ENCODE results near the gene DAB2IP.

DNA sequence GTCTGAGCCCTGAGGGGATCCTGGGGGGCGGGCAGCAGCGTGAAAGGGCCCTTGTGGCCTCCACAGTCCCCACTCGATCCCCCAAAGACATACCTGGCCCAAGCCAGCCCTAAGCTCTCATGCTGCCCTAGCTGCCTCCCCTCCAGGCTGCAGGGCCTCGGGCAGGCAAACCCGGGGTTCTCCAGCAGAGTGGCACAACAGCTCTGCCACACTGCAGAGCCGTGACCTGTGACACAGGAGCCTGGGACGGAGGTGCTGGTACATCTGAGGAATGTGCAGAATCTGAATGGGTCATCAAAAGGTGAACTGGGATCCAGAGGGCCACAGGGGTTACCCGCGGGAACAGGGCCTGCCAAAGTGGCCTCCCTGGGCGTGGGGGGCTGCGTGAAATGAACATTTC is 163.2 kb downstream of the DAB2IP start:
- TF ChIP-seq POLR2AphosphoS5 (IDR thresholded peaks at IDR 0.05) (no peak), POLR2A (IDR thresholded peaks at IDR 0.05) (no peak)
- TF ChIP-seq, protein P1, sequence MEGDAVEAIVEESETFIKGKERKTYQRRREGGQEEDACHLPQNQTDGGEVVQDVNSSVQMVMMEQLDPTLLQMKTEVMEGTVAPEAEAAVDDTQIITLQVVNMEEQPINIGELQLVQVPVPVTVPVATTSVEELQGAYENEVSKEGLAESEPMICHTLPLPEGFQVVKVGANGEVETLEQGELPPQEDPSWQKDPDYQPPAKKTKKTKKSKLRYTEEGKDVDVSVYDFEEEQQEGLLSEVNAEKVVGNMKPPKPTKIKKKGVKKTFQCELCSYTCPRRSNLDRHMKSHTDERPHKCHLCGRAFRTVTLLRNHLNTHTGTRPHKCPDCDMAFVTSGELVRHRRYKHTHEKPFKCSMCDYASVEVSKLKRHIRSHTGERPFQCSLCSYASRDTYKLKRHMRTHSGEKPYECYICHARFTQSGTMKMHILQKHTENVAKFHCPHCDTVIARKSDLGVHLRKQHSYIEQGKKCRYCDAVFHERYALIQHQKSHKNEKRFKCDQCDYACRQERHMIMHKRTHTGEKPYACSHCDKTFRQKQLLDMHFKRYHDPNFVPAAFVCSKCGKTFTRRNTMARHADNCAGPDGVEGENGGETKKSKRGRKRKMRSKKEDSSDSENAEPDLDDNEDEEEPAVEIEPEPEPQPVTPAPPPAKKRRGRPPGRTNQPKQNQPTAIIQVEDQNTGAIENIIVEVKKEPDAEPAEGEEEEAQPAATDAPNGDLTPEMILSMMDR (IDR thresholded peaks at IDR 0.05) = no peak
